Sigmoid colon (tissue), 4 donors: ENCODE measurements around the gene BRD8.

Source experiments
- EP300 ChIP-seq, 4 donors: sonication (generic); formaldehyde crosslinking; IDR thresholded peaks; one replicate each; pipeline ENCODE4 v1.6.1; 2017; ENCODE audit warnings: antibody characterized with exemption in 4 of 4
- POLR2A ChIP-seq, 2 donors: fragments of 450-650 bp; IDR thresholded peaks; one replicate each; pipeline ENCODE4 v1.6.1; 2016; ENCODE audit warnings: antibody characterized with exemption in 2 of 2, mild to moderate bottlenecking in 2 of 2, moderate library complexity in 2 of 2
- POLR2AphosphoS5 ChIP-seq, 4 donors: sonication (generic); formaldehyde crosslinking; IDR thresholded peaks; one replicate each; pipeline ENCODE4 v1.6.1; 2017; ENCODE audit warnings: antibody characterized with exemption in 4 of 4
- TF ChIP-seq, protein P1 (sequence below), 4 experiments: fragments of 450-650 bp in 3 of 4; fragments of 200-600 bp in 1 of 4; IDR thresholded peaks; one replicate each; pipeline ENCODE4 v1.5.1; 2016 to 2019; ENCODE audit warnings: antibody characterized with exemption in 4 of 4, mild to moderate bottlenecking in 3 of 4, moderate library complexity in 2 of 4

DNA sequence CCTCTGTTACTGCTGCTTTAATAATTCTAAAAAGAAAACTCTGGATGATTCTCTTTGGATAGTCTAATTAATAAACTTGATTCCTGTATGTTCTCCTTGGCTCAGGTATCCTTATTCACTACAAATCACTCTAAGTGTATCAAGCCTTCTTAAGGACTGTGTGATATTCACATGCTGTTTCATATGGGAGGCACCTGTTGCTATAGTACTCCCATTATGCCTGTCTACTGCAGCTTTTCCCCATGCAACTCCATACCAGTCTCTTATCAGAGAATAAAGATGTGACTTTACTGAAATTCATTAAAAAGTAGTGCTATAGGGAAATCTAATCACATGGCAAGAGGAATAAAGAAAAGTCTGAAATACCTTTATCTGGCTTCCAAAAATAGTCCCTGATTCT is 14.7 kb downstream of the BRD8 start:
- TF ChIP-seq EP300 (IDR thresholded peaks at IDR 0.05) (no peak), POLR2AphosphoS5 (IDR thresholded peaks at IDR 0.05) (no peak), POLR2A (IDR thresholded peaks at IDR 0.05) (no peak)
- TF ChIP-seq, protein P1, sequence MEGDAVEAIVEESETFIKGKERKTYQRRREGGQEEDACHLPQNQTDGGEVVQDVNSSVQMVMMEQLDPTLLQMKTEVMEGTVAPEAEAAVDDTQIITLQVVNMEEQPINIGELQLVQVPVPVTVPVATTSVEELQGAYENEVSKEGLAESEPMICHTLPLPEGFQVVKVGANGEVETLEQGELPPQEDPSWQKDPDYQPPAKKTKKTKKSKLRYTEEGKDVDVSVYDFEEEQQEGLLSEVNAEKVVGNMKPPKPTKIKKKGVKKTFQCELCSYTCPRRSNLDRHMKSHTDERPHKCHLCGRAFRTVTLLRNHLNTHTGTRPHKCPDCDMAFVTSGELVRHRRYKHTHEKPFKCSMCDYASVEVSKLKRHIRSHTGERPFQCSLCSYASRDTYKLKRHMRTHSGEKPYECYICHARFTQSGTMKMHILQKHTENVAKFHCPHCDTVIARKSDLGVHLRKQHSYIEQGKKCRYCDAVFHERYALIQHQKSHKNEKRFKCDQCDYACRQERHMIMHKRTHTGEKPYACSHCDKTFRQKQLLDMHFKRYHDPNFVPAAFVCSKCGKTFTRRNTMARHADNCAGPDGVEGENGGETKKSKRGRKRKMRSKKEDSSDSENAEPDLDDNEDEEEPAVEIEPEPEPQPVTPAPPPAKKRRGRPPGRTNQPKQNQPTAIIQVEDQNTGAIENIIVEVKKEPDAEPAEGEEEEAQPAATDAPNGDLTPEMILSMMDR (IDR thresholded peaks at IDR 0.05), result no peak
